A204.1 (cell line): Measurements from ENCODE around the gene ITGA8.
"Not testable (repeated sequence)": the region's sequence is repeated elsewhere in the genome, so short reads cannot be mapped to it uniquely, and the experiment has no call there.

Experiments used
- FAIRE-seq: peaks from 2 replicates; lab custom pipeline; 2012; peaks lifted over from hg19 to GRCh38; lab: Jason Lieb, UNC

Gene ITGA8

DNA sequence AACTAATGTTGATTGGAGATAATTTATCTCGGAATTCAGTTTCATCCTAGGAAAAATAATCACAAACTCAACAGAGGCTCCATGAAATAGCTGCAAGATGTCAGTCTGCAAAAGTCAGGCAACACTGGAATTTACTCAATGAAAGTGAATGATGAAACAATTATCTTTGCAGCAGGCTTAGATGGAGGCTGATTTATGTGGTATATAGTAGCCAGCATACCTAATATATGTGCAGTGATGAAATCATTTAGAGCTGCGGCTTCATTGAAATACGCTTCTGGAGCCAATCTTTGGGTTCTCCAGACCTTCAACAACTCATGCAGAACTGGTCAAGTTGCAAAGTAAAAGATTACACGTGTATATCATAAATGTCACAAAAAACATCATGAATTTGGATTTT, 113.3 kb downstream of the ITGA8 start:
- FAIRE-seq, result no peak

DNA sequence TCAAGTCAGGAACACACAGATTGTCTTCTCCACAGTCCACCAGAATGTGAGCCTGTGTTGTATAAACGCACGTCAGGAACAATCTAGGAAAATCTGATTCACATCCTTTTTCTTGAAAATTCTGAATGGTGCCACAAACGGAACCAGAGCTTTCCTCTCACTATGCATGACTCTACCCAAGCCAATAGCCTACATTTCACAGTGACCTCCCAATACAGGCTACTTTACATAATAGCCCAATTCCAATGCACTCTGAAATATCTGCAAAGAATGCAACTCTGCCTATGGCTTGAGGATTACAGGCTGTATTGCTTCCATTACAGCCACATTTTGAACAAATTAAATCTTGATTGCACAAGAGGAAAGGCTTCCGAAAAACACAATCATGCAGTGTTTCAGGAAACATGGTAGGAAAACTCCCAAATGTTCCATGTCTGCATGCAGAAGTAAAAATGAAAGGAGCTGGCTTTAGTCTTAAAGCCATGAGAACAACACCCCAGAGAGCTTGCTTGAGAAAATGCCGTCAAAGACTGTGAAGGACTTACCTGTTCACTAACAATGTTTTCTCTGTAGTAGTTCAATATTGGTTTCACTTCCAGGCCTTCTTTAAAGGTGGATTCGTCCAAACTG, 113.9 kb downstream of the ITGA8 start:
- no peak for FAIRE-seq

- no peak for FAIRE-seq
These were observed 116.2 kb downstream of the ITGA8 start for GRCh38 chr10:15603446-15604011.

- no peak for FAIRE-seq
These were observed 117.9 kb downstream of the ITGA8 start for GRCh38 chr10:15601819-15602218.

DNA sequence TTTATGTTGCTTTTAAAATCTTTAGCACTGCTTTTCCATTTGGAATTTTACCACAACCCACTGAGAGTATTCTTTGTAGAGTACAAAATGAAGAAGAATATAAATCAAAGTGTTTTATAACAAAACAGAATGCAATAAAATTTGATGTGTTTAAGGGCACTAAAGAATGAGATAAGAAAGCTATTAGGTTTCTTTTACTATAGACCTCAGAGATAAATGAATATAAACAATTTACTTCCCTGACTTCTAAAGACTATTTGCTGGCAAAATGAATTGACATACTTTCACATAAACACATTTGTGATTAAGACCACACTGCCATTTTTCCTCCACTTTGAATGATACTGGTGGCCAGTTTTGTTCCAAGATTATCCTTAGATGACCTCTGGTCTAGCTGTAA, 124.5 kb downstream of the ITGA8 start:
- FAIRE-seq, result no peak

GRCh38 chr10:15591937-15592336, 127.8 kb downstream of the ITGA8 start:
- FAIRE-seq, result no peak

DNA sequence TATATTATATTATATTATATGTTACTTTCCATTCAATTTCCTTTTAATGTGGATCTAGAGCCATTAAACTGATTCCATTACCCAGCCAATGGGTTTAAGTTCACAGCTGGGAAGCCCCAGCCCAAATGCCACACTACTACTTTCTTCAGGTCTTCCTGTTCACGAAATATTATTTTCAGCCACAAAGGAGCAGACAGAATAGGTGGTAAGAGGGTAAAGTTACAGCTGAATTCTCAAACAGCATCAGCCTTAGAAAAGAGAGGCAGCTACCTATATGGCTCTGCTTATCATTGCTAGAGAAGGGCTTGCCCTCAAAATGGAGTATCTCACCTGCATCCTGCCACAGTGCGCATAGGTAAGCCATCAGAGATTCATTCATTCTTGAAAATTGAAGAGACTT, 128.3 kb downstream of the ITGA8 start:
- FAIRE-seq, result no peak

DNA sequence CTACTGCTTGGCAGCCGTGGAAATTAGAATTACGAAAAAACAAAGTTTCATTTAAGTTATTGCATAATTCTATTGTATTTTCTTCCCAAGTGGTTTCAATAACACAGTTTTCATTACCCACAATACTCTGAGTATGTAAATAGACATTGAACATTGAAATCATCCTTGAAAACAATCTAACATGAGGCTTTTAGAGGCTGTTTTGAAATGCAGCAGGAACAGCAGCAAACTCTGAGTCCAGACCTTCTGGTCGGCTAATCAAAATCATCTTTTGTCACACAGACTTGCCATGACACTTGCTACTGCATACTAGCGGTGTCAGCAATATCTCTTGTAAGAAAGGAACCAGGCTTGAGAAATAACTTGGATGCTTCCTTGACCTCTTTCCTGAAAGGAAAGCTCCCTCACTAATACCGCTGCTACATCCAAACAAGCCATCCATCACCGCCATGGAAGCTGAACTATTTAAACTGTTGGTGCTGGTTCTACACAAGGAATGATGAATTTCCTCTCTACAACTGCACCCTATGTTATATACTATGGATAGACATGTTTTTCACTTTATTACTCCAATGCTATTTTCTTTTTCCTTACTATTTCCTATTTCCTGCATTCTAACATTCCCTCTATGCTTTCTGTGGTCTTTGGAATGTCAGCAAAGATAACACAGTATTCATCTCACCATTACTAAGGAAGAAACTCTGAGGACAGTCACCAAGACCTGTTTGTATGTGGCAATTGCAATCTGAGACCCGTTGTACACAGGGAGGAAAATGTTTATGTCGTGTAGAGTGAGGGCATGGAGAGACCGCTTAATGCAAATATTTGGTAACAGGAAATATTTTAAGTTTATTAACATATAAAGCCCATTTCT, 130.8 kb downstream of the ITGA8 start:
- FAIRE-seq, result no peak

DNA sequence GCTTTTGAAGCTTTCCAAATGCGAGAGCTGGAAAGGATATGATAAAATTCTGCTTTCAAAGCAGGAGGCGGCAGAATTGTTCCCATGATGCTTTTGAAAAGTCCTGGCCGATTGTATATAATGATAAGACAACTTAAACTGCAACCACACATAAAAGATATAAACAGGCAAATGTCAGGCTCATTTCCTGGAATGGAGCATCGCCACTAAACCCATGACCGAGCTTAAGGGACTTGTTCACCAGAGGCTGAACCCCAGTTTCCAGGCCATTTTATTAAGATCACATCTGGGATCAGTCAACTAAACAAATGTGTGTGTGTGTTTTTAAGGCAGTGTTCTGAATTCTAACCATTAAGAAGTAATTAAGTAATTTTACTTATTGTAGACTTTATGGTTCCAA, 131.6 kb downstream of the ITGA8 start:
- no peak for FAIRE-seq

GRCh38 chr10:15587271-15587670, 132.5 kb downstream of the ITGA8 start:
- FAIRE-seq, result no peak

GRCh38 chr10:15585303-15585715, 134.4 kb downstream of the ITGA8 start:
- FAIRE-seq, result no peak

DNA sequence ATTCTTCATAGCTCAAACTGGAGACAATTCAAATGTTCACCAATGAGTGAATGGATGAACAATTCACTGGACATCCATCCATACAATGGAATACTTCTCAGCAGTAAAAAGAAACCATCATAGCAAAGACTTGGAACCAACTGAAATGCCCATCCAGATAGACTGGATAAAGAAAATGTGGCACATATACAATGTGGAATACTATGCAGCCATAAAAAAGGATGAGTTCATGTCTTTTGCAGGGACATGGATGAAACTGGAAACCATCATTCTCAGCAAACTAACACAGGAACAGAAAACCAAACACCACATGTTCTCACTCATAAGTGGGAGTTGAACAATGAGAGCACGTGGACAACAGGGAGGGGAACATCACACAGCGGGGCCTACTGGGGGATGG, 136.8 kb downstream of the ITGA8 start:
- FAIRE-seq, result not testable (repeated sequence)

DNA sequence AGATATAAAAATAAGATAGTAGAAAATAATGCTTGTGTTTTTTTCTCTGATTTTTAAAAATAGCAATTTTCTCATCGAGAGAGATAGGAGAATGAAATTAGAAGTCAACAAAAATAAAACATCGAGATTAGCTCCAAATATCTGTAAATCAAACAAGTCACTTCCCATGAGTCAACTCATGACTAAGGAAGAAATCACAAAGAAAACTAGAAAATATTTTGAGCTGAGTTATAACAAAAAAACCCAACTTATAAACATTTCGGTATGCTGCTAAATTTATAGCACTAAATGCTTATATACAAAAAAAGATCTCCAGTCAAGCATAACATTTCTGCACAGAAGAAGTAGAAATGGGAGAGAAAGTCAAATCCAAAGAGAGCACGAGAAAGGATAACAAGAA, 140.1 kb downstream of the ITGA8 start:
- no peak for FAIRE-seq

DNA sequence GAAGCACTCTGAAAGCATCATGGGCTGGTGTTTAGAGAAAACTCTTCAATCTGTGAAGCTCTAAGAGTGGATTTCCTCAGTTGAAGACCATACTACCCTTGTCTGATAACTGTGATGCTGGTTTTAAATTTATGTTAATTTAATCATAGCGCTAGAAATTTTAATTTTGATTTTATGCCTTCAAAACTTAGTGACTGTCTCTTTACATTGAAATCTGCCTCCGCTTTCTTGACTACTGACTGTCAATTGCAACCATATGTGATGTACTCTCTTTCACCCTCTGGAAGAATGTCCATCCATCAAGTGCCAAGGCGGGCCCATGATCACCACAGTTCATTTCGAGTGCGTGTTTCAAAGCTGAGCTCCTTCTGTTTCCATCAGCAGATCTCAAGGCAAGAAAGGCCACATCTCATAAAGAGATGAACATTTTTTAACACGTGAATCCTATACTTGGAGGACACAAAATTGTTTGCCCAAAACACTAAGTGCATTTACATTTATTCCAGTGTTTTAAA, 147.1 kb downstream of the ITGA8 start:
- FAIRE-seq, result no peak

DNA sequence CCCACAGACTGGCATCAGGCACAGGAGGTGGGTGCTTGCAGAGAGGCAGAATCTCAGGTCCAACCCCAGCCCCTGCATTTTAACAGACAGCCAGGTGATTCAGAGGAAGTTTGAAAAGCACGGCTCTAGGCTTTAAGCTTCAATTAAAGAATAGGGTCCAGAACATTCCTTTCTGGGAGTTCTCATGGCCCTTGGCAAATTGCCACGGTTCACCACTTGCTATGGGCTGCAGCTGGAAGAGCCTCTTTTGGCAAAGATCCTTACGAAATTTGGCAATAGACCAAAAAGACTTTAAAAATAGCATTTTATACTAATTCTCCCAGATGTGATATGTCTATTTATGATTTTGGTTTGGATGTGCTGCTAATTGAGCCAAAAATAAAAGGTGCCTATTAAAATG, 148.1 kb downstream of the ITGA8 start:
- FAIRE-seq, result no peak

DNA sequence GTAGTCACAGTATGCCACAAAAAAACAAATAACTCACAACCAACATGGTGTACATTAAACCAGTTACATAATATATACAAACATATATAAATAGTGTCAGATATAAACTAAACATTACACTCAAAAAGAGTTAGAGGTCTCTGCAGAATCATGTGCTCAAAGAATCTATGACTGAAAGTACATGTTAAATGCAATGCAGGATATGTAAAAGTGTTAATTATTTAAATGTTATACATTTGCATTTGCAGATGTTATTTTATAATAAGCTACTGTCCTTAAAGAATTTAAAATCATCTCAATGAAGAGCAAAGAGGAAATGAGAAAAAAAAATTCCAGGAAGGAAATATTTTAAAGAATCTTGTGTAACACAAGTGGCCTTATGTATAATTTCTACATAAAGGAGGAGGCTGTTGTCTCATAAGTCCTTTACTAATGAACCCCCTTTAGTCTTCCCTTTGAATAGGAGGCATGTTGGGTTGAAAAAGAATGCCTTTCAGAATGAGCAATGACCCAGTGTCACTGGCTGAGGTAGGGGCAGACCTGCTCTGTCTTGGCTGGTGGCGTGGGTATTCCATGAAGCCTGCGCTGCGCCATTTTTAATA, 148.9 kb downstream of the ITGA8 start:
- no peak for FAIRE-seq

DNA sequence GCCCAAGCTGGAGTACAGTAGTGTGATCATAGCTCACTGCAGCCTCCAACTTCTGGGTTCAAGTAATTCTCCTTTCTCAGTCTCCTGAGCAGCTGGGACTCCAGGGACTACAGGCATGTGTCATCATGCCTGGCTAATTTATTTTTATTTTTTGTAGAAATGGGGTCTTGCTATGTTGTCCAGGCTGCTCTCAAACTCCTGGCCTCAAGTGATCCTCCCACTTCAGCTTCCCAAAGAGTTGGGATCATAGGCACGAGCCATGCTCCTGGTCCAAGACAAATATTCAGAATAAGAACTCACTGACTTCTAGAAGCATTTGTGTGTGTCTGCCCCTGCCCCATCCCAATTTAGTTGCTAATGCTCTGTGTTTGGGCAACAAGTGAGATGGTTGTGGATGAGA, 151.8 kb downstream of the ITGA8 start:
- no peak for FAIRE-seq

- no peak for FAIRE-seq
These were observed 156.5 kb downstream of the ITGA8 start for GRCh38 chr10:15563246-15563645.

- no peak for FAIRE-seq
These were observed 157.1 kb downstream of the ITGA8 start for GRCh38 chr10:15562578-15562977.

DNA sequence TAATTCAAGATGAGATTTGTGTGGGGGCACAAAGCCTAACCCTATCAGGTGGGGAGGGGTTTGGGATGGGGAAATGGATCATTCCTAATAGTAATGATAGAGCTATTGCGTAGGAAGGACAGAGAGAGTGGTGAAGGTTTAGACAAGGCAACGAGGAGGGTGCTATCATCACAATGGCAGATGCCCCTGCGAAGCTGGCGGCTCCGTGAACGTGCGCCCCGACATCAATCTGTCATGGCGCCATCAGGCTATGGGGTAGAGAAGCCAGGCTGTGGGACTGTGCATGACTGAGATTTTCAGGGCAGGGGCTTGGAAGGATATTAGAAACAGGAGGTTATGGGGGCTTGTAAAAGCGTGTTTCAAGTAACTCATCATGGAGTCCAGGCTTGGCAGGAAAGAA, 157.6 kb downstream of the ITGA8 start:
- no peak for FAIRE-seq

- FAIRE-seq, result no peak
These were observed 161.6 kb downstream of the ITGA8 start for GRCh38 chr10:15558136-15558535.

DNA sequence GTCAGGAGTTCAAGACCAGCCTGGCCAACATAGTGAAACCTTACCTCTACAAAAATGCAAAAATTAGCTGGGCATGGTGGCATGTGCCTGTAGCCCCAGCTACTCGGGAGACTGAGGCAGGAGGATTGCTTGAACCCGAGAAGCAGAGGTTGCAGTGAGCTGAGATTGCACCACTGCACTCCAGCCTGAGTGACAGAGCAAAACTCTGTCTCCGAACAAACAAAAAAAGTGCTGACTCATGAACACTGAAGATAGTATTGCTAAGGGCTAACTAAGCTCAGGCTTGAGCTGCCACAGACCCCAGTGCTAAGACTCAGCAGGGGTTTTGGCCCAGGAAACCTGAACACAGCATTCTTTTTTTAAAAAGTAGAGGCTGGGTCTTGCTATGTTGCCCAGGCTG, 162.6 kb downstream of the ITGA8 start:
- FAIRE-seq, result not testable (repeated sequence)

GRCh38 chr10:15550950-15551349, 168.8 kb downstream of the ITGA8 start:
- FAIRE-seq, result no peak
